ENCODE results near the gene RHOBTB3.

The RHOBTB3 gene

GRCh38 chr5:95733107-95733665 is 2.0 kb downstream of the RHOBTB3 start:
- DNase-seq: no peak

- DNase-seq: no peak
Observed at GRCh38 chr5:95734187-95734586, 3.1 kb downstream of the RHOBTB3 start.

- DNase-seq: no peak
Observed at GRCh38 chr5:95734906-95735305, 3.8 kb downstream of the RHOBTB3 start.

GRCh38 chr5:95735406-95735805 is 4.3 kb downstream of the RHOBTB3 start:
- DNase-seq: no peak

- no peak for DNase-seq
Observed at GRCh38 chr5:95738072-95738471, 6.9 kb downstream of the RHOBTB3 start.

- DNase-seq: no peak
Observed at GRCh38 chr5:95738834-95739233, 7.7 kb downstream of the RHOBTB3 start.

GRCh38 chr5:95739857-95740256 is 8.7 kb downstream of the RHOBTB3 start:
- DNase-seq: no peak

GRCh38 chr5:95741458-95741857 is 10.3 kb downstream of the RHOBTB3 start:
- no peak for DNase-seq

GRCh38 chr5:95743232-95743631 is 12.1 kb downstream of the RHOBTB3 start:
- no peak for DNase-seq

- no peak for DNase-seq
Observed at GRCh38 chr5:95743877-95744276, 12.7 kb downstream of the RHOBTB3 start.

GRCh38 chr5:95746194-95746593 is 15.1 kb downstream of the RHOBTB3 start:
- DNase-seq: no peak

- peak; percentile 71 for DNase-seq
Observed at GRCh38 chr5:95746722-95747679, 15.9 kb downstream of the RHOBTB3 start.

- DNase-seq: no peak
Observed at GRCh38 chr5:95748133-95748532, 17.0 kb downstream of the RHOBTB3 start.

GRCh38 chr5:95754545-95754944 is 23.4 kb downstream of the RHOBTB3 start:
- DNase-seq: no peak

GRCh38 chr5:95759005-95759404 is 27.9 kb downstream of the RHOBTB3 start:
- no peak for DNase-seq

GRCh38 chr5:95759634-95760033 is 28.5 kb downstream of the RHOBTB3 start:
- no peak for DNase-seq

- peak; percentile 68 for DNase-seq
Observed at GRCh38 chr5:95760273-95761191, 29.4 kb downstream of the RHOBTB3 start.

GRCh38 chr5:95761771-95762651 is 30.9 kb downstream of the RHOBTB3 start:
- no peak for DNase-seq

GRCh38 chr5:95762652-95763041 is 31.5 kb downstream of the RHOBTB3 start:
- no peak for DNase-seq

- no peak for DNase-seq
Observed at GRCh38 chr5:95763941-95764340, 32.8 kb downstream of the RHOBTB3 start.

GRCh38 chr5:95768731-95769130 is 37.6 kb downstream of the RHOBTB3 start:
- no peak for DNase-seq

All from activated CD4-positive, alpha-beta T cell treated with anti-CD3 and anti-CD28 coated beads, Interleukin-10, Interleukin-2, amounts not matched to agents 100 ng/mL and 50 ng/mL, durations not matched to agents 16 hours and 8 hours (primary cell).